Loucy (cell line): ENCODE measurements around the gene ETFBKMT.
"Not testable (repeated sequence)": the region's sequence is repeated elsewhere in the genome, so short reads cannot be mapped to it uniquely, and the experiment has no call there.

ENCODE experiments used
- H2AFZ ChIP-seq: fragments of 200-600 bp; sonication (generic); 2 replicates; pipeline ENCODE4 v1.6.0; 2016; ENCODE audit warnings: antibody characterized with exemption, mild to moderate bottlenecking, low read length, moderate library complexity
- H3F3A ChIP-seq: fragments of 200-600 bp; 2 replicates; pipeline ENCODE4 v1.6.0; 2016; ENCODE audit warnings: antibody characterized with exemption, low read depth, mild to moderate bottlenecking
- H3K27me3 ChIP-seq: fragments of 200-600 bp; sonication (generic); 2 replicates; pipeline ENCODE4 v1.6.1; 2014; ENCODE audit warnings: low read length, mild to moderate bottlenecking; ENCODE audit not compliant: insufficient read depth, poor library complexity, severe bottlenecking
- H3K36me3 ChIP-seq: fragments of 200-600 bp; sonication (generic); 2 replicates; pipeline ENCODE4 v1.6.1; 2016; ENCODE audit warnings: low read length; ENCODE audit not compliant: insufficient read depth
- H3K4me1 ChIP-seq: fragments of 200-600 bp; sonication (generic); 2 replicates; pipeline ENCODE4 v1.5.1; 2014; ENCODE audit warnings: low read length, mild to moderate bottlenecking; ENCODE audit not compliant: insufficient read depth, poor library complexity, severe bottlenecking
- H3K4me2 ChIP-seq: fragments of 200-600 bp; sonication (generic); 2 replicates; pipeline ENCODE4 v1.6.0; 2014; ENCODE audit warnings: antibody characterized with exemption, low read length, low read depth, mild to moderate bottlenecking; ENCODE audit not compliant: poor library complexity, severe bottlenecking
- H3K4me3 ChIP-seq: fragments of 200-600 bp; sonication (generic); 2 replicates; pipeline ENCODE4 v1.5.1; 2014; ENCODE audit warnings: low read length, mild to moderate bottlenecking, mixed read lengths; ENCODE audit not compliant: poor library complexity, severe bottlenecking
- H3K79me2 ChIP-seq: fragments of 200-600 bp; sonication (generic); 2 replicates; pipeline ENCODE4 v1.6.1; 2014; ENCODE audit warnings: low read length; ENCODE audit not compliant: insufficient read depth
- H3K9ac ChIP-seq: fragments of 200-600 bp; sonication (generic); 2 replicates; pipeline ENCODE4 v1.6.0; 2014; ENCODE audit warnings: mild to moderate bottlenecking, low read depth, low read length, moderate library complexity; ENCODE audit not compliant: poor library complexity, severe bottlenecking
- H3K9me2 ChIP-seq: fragments of 200-600 bp; sonication (generic); replicated peaks from 2 replicates; pipeline ENCODE4 v1.6.1; 2016; ENCODE audit warnings: low read depth, low read length, mixed read lengths
- H3K9me3 ChIP-seq: fragments of 200-600 bp; sonication (generic); 2 replicates; pipeline ENCODE4 v1.6.1; 2014; ENCODE audit warnings: mild to moderate bottlenecking, antibody characterized with exemption, low read length, low read depth; ENCODE audit not compliant: insufficient read depth
- H4K20me1 ChIP-seq: fragments of 200-600 bp; sonication (generic); 2 replicates; pipeline ENCODE4 v1.6.0; 2014; ENCODE audit warnings: antibody characterized with exemption, low read length, mild to moderate bottlenecking; ENCODE audit not compliant: insufficient read depth, poor library complexity, severe bottlenecking
- EZH2phosphoT487 ChIP-seq: fragments of 200-600 bp; IDR thresholded peaks from 2 replicates; pipeline ENCODE4 v1.6.1; 2018; ENCODE audit warnings: antibody characterized with exemption, mild to moderate bottlenecking, moderate library complexity, borderline replicate concordance
- TF ChIP-seq, protein P1 (sequence below): fragments of 200-600 bp; sonication (generic); conservative IDR thresholded peaks from 2 replicates; pipeline ENCODE4 v1.5.1; 2014; ENCODE audit warnings: mild to moderate bottlenecking, antibody characterized with exemption, low read length

ETFBKMT gene

DNA sequence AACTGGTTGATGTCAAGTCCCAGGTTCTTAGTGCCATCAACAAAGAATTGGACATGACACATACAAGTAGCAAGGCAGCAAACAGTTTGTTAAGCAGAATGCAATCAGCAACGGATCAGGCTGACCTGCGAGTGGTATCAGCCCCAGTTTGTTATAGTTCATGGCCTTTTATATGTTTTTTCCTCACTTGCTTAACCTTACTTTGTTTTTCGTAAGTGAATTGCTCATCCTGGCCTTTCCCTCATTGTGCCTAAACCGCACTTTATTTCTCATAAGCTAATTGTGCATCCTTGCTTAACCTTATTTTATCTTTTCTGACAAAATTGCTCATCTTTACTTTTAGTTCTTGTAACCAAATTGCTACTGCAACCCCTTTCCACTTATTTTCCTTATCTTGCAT is 4.1 kb downstream of the ETFBKMT start:
- Histone ChIP-seq H3K9ac (no peak overlapping the region), H2AFZ (no peak overlapping the region), H3K4me3 (no peak overlapping the region), H3K4me2 (no peak overlapping the region), H3F3A (no peaks in the 10 kb centered on the region), H3K36me3 (no peaks in the 10 kb centered on the region), H3K4me1 (peaks cover 9% of the 10 kb centered on the region), H3K9me2 (no peaks in the 10 kb centered on the region), H3K79me2 (no peaks in the 10 kb centered on the region), H3K9me3 (no peaks in the 10 kb centered on the region), H4K20me1 (no peaks in the 10 kb centered on the region), H3K27me3 (no peaks in the 10 kb centered on the region)
- TF ChIP-seq EZH2phosphoT487 = no peak
- TF ChIP-seq, protein P1, sequence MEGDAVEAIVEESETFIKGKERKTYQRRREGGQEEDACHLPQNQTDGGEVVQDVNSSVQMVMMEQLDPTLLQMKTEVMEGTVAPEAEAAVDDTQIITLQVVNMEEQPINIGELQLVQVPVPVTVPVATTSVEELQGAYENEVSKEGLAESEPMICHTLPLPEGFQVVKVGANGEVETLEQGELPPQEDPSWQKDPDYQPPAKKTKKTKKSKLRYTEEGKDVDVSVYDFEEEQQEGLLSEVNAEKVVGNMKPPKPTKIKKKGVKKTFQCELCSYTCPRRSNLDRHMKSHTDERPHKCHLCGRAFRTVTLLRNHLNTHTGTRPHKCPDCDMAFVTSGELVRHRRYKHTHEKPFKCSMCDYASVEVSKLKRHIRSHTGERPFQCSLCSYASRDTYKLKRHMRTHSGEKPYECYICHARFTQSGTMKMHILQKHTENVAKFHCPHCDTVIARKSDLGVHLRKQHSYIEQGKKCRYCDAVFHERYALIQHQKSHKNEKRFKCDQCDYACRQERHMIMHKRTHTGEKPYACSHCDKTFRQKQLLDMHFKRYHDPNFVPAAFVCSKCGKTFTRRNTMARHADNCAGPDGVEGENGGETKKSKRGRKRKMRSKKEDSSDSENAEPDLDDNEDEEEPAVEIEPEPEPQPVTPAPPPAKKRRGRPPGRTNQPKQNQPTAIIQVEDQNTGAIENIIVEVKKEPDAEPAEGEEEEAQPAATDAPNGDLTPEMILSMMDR = no peak

DNA sequence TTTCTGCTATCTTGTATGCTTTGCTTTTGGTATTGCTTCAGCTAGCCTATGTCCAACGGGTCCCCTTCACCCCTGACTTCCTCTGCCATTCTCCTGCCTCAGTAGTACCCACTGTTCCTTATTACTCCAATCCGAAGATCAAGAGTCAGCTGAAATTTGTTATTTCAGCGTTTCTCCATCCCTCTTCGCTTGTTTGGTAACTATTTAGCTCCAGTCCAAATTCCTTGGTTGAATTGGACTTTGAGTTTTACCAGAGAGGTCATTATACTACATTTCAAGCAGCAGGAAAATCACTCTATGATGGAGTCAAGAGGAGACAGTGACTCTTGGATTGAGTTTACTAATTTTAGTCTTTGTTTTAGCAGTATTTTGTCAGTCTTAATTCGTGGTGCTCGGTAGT is 4.5 kb downstream of the ETFBKMT start:
- no peaks in the 10 kb centered on the region for H3K9me2 ChIP-seq
- peaks cover 4% of the 10 kb centered on the region; the same call in 1 of the 2 replicates for H3K9me3 ChIP-seq
- H4K20me1 ChIP-seq = no peaks in the 10 kb centered on the region
- H3K36me3 ChIP-seq = no peaks in the 10 kb centered on the region
- H3K4me1 ChIP-seq = peaks cover 8% of the 10 kb centered on the region
- no peak overlapping the region for H3K9ac ChIP-seq
- H3K4me2 ChIP-seq = no peak overlapping the region
- H3K27me3 ChIP-seq = no peaks in the 10 kb centered on the region
- H2AFZ ChIP-seq = no peak overlapping the region
- H3K4me3 ChIP-seq = no peak overlapping the region
- H3K79me2 ChIP-seq = no peaks in the 10 kb centered on the region
- TF ChIP-seq, protein P1 = no peak
- TF ChIP-seq EZH2phosphoT487 = no peak
- H3F3A ChIP-seq = no peaks in the 10 kb centered on the region

DNA sequence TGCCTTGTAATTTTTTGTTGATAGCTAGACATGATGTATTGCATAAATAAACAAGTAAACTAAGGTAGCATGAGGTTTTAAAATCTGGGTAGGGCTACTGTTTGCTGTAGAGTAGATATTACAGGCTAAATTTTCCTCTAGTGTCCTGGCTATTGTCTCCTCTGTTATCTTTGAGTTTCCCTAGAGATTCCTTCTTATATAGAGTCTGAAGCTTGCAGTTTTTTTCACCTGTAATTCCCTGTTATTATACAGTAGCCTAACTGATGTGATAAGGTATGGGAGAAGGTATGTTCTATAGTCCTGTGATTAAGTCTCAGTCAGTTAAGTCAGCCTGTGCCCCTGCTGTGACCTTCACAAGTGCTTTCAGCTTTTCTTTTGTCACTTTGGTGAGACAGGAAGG is 9.5 kb downstream of the ETFBKMT start:
- TF ChIP-seq EZH2phosphoT487 = no peak
- TF ChIP-seq, protein P1 = no peak
- Histone ChIP-seq H3K27me3 (no peaks in the 10 kb centered on the region), H3K4me1 (no peaks in the 10 kb centered on the region), H3K9me3 (peaks cover 10% of the 10 kb centered on the region; the same call in 1 of the 2 replicates), H3K79me2 (no peaks in the 10 kb centered on the region), H3K36me3 (no peaks in the 10 kb centered on the region), H4K20me1 (no peaks in the 10 kb centered on the region), H3K9ac (no peak overlapping the region), H3F3A (no peaks in the 10 kb centered on the region), H3K9me2 (no peaks in the 10 kb centered on the region), H2AFZ (no peak overlapping the region), H3K4me3 (no peak overlapping the region), H3K4me2 (no peak overlapping the region)

DNA sequence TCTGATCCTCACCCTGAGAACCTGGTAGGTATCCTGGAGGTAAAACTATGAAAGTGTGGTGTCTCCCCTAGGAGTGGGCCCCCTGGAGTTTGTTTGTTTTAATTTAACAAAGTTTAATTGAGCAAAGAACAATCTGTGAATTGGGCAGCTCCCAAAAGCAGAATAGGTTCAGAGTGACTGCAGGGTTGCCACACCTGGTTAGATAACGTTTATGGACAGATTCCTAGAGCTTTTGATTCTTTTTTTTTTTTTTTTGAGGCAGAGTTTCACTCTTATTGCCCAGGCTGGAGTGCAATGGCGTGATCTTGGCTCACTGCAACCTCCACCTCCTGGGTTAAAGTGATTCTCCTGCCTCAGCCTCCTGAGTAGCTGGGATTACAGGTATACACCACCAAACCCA is 10.1 kb downstream of the ETFBKMT start:
- H3K4me3 ChIP-seq, H4K20me1 ChIP-seq, H3K4me1 ChIP-seq, H2AFZ ChIP-seq, H3K79me2 ChIP-seq, H3K9me2 ChIP-seq, H3F3A ChIP-seq, H3K4me2 ChIP-seq, H3K27me3 ChIP-seq, H3K9ac ChIP-seq, H3K36me3 ChIP-seq: not testable (repeated sequence)
- H3K9me3 ChIP-seq = peaks cover 10% of the 10 kb centered on the region; the same call in 1 of the 2 replicates
